GM21515 (cell line): ENCODE measurements around the gene TPP1.

Source experiments
- ATAC-seq: cut with Tn5 transposase; IDR thresholded peaks from one replicate; pipeline ENCODE4 v1.9.1; 2021; ENCODE audit not compliant: unreplicated experiment

Gene TPP1

GRCh38 chr11:6596239-6596877, 22.9 kb downstream of the TPP1 start:
- no peak for ATAC-seq

GRCh38 chr11:6594142-6594768, 25.0 kb downstream of the TPP1 start:
- ATAC-seq, result no peak

- no peak for ATAC-seq
Measured at GRCh38 chr11:6588018-6588417, 31.2 kb downstream of the TPP1 start.

GRCh38 chr11:6587360-6587953, 31.8 kb downstream of the TPP1 start:
- ATAC-seq, result no peak

DNA sequence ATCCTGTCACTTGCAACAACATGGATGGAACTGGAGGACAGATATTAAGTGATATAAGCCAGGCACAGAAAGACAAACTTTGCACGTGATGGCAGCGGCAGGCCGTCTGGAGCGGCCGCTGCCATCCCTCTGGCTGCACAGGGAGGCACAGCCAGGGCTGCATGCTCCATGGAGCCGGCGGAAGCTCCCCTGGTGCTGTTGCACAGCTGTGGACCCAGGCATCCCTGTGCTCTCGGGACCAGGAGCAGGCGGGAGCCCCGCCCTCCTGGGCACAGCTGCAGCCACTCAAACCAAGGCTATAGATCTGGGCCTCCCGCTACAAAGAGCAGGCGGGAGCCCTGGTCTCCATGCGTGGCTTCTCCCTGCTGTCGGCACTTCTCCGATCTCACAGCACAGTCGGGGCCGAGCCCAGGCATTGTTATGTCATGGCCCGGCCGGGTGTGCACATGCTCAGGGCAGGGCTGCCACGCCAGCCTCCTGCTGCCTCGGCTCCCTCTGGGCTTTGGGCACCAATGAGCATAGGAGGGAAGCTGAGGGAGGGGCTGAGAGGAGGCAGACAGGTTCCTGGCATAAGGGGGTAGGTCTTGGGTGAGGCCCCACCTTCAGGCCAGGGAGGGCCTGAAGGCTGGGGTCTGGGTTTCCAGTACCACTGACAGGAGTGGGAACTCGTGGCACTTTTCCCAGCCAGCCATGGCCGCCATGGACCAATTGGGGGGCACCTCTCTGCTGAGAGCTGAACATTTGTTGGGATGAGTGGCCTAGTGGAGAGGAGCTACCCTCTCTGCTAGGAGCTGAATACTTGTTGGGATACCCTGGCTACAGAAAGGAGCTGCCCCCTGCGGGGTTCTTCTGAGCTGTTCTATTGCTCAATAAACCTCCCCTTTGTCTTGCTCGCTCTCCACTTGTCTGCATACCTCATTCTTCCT, 32.5 kb downstream of the TPP1 start:
- ATAC-seq, result no peak

DNA sequence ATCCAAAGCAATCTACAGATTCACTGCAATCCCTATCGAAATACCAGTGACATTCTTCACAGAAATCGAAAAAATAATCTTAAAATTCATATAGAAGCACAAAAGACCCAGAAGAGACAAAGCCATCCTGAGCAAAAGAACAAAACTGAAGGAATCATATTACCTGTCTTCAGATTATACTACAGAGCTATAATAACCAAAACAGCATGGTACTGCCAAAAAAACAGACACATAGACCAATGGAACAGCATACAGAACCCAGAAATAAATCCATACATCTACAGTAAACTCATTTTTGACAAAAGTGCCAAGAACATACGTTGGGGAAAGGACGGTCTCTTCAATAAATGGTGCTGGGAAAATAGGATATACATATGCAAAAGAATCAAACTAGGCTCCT, 34.7 kb downstream of the TPP1 start:
- no peak for ATAC-seq

DNA sequence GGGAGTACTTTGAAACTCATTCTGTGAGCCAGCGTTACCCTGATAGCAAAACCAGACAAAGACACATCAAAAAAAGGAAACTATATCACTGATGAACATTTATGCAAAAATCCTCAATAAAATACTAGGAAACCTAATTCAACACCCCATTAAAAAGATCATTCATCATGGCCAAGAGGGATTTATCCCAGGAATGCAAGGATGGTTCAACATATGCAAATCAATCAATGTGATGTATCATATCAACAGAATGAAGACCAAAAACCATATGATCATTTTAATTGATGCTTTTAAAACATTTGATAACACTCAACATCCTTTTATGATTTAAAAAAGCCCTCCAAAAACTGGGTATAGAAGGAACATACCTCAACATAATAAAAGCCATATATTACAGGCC, 35.6 kb downstream of the TPP1 start:
- no peak for ATAC-seq

DNA sequence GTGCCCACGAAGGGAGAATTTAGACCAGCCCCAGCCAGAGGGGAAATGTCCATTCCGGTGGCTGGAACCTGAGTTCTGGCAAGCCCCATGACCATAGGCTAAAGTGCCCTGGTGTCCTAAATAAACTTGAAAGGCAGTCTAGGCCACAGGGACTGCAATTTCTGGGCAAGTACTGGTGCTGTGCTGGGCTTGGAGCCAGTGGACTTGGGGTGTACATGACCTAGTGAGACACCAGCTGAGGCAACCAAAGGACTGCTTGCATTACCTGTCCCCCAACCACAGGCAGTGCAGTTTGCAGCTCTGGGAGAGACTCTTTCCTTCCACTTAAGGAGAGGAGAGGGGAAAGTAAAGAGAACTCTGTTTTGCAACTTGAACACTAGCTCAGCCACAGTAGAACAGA, 39.5 kb downstream of the TPP1 start:
- no peak for ATAC-seq

- ATAC-seq, result no peak
Measured at GRCh38 chr11:6578134-6578533, 41.1 kb downstream of the TPP1 start.

DNA sequence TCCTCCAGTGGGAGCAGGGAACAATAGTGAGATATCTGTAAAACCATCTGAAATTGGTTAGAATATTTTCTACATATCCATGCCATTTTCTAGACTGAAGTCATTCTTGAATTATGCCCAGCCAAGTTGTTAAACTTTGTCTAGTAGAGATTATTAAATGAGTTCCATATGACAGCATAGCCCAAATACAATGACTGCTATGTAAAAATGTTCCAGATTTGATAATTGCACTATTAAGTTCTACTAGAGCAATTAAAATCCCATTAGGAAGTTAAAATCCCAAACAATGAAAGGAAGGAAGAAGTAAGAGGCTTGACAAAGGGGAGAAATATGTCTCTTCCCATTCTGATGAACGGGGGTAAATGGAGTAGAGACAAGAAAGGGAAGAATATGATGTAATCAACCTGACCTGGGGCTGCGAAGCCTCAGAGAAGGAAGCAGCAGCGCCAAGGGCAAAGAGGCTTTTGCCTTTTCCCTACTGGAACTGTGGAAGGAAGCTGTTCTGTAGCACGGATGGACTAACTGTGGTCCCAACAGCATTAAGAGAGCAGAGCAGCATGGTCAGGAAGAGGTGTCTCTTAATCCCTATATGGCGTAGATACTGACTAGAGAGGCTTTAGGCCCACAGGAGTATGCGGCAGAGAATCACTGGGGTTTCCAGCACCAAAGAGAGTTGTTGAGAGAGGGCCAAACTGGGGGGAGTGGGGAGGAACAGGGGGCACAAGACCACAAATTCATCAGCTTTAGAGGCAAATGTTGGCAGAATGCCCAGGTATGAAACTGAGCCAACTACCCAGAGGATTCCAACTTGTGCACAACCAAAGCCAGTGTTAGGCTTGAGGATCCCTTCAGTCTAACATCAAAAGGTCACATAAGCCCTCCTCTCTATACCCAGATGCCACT, 42.5 kb downstream of the TPP1 start:
- no peak for ATAC-seq

- ATAC-seq, result no peak
Measured at GRCh38 chr11:6574816-6575715, 44.2 kb downstream of the TPP1 start.

- no peak for ATAC-seq
Measured at GRCh38 chr11:6572215-6572614, 47.0 kb downstream of the TPP1 start.

- no peak for ATAC-seq
Measured at GRCh38 chr11:6571434-6572008, 47.7 kb downstream of the TPP1 start.

GRCh38 chr11:6570691-6571427, 48.4 kb downstream of the TPP1 start:
- ATAC-seq, result no peak

- no peak for ATAC-seq
Measured at GRCh38 chr11:6569706-6570105, 49.5 kb downstream of the TPP1 start.

DNA sequence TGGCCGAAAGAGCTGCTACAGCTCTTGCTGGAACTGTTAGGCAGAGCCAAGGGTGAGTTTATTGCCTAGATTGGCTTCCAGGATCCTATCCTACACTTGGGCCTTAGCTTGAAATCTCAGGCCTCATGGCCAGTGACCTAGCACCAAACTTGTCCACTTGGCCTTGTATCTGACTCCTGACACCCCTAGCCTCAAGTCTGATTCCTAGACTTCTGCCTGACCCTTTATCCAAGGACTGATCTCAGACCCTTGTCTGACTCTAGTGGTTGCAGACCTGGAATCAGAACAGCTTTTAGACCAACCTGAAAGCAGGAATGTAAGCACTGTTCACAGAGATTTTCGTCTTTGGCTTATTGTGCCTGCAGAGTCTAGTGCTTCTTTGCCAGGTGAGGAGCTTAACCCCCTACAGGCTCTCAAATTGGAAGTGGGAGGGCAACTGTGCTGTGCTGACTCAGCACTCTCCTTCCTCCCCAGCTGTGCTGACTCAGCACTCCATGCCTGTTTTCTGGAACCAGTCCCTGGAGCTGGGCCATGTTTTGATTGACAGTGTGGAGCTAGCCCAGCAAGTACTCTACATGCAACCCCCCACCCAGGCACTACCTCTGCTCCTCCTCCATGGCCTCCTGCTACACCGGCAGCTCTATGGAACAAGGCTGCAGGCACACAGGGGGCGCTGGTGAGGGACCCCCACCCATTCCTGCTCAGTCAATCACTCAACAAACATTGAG, 50.9 kb downstream of the TPP1 start:
- ATAC-seq, result no peak

GRCh38 chr11:6567371-6567745, 51.9 kb downstream of the TPP1 start:
- no peak for ATAC-seq
